GM19238 (cell line): ENCODE data around the gene ATXN1.
"Not testable (repeated sequence)": the region's sequence is repeated elsewhere in the genome, so short reads cannot be mapped to it uniquely, and the experiment has no call there.

ENCODE experiments used
- DNase-seq: peaks from one replicate; pipeline ENCODE4 v3.0.0; 2011; ENCODE audit warnings: low spot score; ENCODE audit not compliant: insufficient read length

Gene ATXN1

GRCh38 chr6:16393326-16393725 is 367.9 kb downstream of the ATXN1 start:
- DNase-seq = no peak

GRCh38 chr6:16392010-16392409 is 369.2 kb downstream of the ATXN1 start:
- no peak for DNase-seq

GRCh38 chr6:16391451-16391912 is 369.8 kb downstream of the ATXN1 start:
- DNase-seq = no peak

DNA sequence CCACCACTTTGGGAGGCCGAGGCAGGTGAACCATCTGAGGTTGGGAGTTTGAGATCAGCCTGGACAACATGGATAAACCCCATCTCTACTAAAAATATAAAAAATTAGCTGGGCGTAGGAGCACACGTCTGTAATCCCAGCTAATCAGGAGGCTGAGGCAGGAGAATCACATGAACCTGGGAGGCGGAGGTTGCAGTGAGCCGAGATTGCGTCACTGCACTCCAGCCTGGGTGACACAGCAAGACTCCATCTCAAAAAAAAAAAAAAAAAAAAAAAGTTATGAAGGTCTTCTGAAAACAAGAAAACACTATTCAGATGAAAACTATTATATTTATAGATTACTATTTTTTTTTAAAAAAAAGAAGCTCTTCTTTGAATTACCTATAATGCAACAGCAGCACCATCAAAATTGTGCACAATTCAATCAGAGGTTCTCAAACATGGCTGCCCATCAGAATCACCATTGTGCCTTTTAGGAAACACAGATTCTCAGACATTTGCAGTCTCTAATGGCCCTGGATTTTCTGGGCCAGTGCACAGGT is 370.3 kb downstream of the ATXN1 start:
- DNase-seq = not testable (repeated sequence)

DNA sequence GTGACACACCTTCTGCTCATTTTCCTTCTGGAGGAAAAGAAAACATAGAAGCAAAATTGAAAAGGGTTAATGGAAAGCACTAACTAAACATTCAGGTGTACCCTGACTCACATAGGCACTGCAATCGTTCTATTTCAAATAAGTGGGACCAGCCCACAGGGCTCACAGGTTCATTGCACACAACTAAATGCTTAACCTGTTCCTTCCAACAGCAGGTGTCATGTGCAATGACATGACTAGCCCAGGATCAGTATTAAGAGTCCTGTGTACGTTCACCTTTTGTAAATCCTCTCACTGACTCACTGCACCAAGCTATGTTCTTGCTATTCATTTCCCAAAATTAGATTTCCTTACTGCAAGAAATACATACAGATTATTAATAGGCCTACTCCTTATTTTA is 371.6 kb downstream of the ATXN1 start:
- no peak for DNase-seq

- no peak for DNase-seq
Measured at GRCh38 chr6:16388488-16388887, 372.8 kb downstream of the ATXN1 start.

DNA sequence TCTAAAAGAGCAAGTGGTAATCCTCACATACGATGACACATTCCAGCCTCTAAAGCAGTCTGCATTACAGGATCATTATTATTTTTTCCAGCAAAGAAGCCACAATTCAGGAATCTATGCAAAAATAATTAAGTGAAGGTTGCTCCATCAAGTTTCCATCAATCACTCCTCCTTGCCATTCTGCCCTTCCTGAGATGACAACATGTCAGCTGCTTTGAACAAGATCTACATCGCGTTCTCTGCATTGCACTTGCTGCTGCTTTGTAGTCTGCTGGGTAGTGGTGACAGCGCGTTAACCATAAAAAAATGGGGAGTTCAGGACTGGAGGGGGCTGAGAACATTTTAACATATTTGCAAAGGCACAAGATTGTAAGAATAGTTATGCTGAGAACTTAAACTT is 375.2 kb downstream of the ATXN1 start:
- no peak for DNase-seq

GRCh38 chr6:16383607-16384206 is 377.6 kb downstream of the ATXN1 start:
- DNase-seq = no peak

- DNase-seq = not testable (repeated sequence)
Measured at GRCh38 chr6:16381968-16382367, 379.3 kb downstream of the ATXN1 start.

DNA sequence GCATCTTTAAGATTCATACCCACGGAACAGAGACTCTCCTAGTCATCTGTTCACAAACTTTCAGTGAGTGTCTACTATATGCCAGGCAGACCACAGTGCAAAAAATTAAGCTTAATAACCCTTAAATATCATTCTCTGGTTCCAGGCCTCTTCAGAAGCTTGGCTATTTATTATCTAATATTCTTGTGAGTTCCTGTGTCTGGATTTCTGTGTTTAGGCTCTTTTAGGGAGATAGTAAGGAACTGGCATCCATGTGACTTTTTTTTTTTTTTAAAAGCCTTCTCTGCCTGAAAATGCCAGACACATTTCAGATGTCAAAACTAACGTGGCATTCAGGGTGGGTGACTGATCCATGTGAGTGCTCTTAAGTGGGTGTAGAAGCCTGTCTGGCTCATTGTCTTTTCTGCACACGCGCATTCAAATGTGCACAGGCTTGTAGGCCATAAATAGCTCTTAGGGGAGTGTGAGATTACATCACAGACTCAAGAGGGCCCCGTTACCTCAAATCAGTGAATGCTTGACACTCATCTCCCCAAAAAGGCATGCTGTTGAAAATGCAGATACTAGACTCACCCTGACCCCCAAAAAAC is 380.9 kb downstream of the ATXN1 start:
- DNase-seq = no peak

DNA sequence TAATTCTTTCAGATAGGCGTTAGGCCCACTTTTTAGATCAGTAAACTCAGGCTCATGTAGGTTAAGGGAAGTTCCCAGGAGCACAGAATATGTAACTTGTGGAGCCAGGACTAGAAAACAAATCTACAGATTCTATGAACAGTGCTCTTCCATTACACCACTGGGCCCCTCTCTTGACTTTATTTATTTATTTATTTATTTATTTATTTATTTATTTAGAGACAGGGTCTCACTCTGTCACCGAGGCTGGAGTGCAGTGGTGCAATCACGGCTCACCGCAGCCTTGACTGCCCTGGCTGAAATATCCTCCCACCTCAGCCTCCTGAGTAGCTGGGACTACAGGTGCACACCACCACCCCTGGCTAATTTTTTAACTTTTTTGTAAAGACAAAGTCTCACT is 382.9 kb downstream of the ATXN1 start:
- DNase-seq = not testable (repeated sequence)

- no peak for DNase-seq
Measured at GRCh38 chr6:16377470-16377869, 383.8 kb downstream of the ATXN1 start.

- DNase-seq = no peak
Measured at GRCh38 chr6:16375843-16376242, 385.4 kb downstream of the ATXN1 start.

DNA sequence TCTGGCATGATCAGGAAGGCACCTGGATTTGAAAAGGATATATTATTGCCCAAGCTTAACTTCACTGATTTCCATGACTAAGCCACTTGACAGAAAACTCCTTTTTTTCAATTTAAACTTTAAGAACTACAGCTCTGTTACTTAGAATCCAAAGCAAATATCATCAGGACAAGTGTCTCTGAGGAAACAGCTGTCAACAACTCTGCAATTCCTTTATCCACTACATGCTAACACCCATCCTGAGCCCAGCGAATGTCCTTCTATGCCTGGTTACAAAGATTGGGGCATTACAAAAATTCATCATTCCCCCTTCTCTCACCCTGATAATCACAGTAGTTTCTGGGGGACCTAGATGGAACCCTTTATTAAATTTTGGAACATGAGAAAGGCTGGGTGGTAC is 386.1 kb downstream of the ATXN1 start:
- DNase-seq = no peak

GRCh38 chr6:16374461-16375200 is 386.6 kb downstream of the ATXN1 start:
- no peak for DNase-seq

- DNase-seq = no peak
Measured at GRCh38 chr6:16374016-16374415, 387.2 kb downstream of the ATXN1 start.

- DNase-seq = no peak
Measured at GRCh38 chr6:16372029-16372776, 389.1 kb downstream of the ATXN1 start.

DNA sequence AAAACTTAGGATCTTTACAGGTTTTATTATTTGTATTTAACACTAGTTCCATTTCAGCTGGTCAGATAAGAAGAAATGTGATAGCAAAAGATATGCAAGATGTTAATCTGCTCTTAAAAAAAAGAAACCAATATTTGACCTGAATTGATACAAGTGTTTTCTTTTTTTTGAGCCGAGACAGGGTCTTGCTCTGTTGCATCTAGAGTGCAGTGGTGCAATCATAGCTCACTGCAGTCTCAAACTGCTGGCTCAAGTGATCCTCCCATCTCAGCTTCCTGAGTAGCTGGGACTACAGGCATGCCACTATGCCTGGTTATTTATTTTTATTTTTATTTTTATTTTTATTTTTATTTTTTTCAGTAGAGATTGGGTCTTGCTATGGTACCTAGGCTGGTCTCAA is 389.9 kb downstream of the ATXN1 start:
- DNase-seq = no peak

DNA sequence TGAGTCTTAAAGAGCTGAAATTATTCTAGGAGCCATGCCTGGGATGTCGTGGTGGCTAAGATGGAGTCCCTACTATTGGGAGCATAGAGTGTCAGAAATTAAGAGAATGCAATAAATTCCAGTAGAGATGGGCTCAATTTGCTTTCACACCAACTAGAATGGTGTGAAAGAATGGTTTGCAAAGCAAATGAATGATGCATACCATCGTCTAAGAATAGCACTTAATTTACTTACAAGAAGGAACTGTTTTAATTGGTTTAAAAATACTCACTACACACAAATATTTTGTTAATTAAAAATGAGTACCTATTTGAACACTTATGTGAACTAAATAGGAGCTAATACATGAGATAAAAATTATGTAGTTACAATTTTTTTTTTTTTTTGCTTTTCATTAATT is 390.3 kb downstream of the ATXN1 start:
- no peak for DNase-seq

DNA sequence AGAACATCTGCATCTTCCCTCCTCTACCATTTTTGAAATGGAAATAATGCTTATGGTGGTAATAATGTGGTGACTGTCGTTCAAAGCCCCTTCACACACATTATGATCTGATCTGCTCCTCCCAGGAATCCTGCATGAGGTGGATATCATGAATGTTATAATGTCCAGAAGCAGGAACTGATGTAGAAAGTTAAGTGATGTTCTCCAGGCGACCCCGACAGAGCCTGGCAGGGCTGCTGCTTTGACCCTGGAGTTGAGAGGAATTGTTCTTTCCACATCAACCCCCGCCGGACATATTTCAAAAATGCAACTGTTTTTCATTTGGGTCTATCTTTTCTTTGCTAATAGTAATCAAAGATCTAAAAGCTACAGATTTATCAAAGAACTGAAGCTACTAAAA is 391.3 kb downstream of the ATXN1 start:
- no peak for DNase-seq

GRCh38 chr6:16369140-16369745 is 392.0 kb downstream of the ATXN1 start:
- DNase-seq = no peak
